GM19324 (cell line): ENCODE data around the gene SUN2.

Experiments used
- ATAC-seq: cut with Tn5 transposase; IDR thresholded peaks from one replicate; pipeline ENCODE4 v1.9.1; 2021; ENCODE audit warnings: mild to moderate bottlenecking, moderate library complexity; ENCODE audit not compliant: unreplicated experiment, low FRiP score

The SUN2 gene

GRCh38 chr22:38754751-38755154, 1.0 kb downstream of the SUN2 start:
- ATAC-seq: no peak

- no peak for ATAC-seq
Observed at GRCh38 chr22:38753948-38754750, 1.6 kb downstream of the SUN2 start.

GRCh38 chr22:38751422-38752346, 4.1 kb downstream of the SUN2 start:
- peak; percentile 34 for ATAC-seq

GRCh38 chr22:38751066-38751421, 4.8 kb downstream of the SUN2 start:
- ATAC-seq: no peak

- ATAC-seq: no peak
Observed at GRCh38 chr22:38750638-38751037, 5.2 kb downstream of the SUN2 start.

- ATAC-seq: no peak
Observed at GRCh38 chr22:38750104-38750503, 5.7 kb downstream of the SUN2 start.

GRCh38 chr22:38748487-38749136, 7.2 kb downstream of the SUN2 start:
- ATAC-seq: no peak

GRCh38 chr22:38745676-38746460, 9.9 kb downstream of the SUN2 start:
- ATAC-seq: no peak

GRCh38 chr22:38744981-38745380, 10.8 kb downstream of the SUN2 start:
- no peak for ATAC-seq

GRCh38 chr22:38742176-38742942, 13.4 kb downstream of the SUN2 start:
- ATAC-seq: no peak

- no peak for ATAC-seq
Observed at GRCh38 chr22:38741576-38741975, 14.2 kb downstream of the SUN2 start.

- no peak for ATAC-seq
Observed at GRCh38 chr22:38741166-38741565, 14.6 kb downstream of the SUN2 start.

GRCh38 chr22:38740754-38741153, 15.0 kb downstream of the SUN2 start:
- ATAC-seq: no peak

- no peak for ATAC-seq
Observed at GRCh38 chr22:38740116-38740723, 15.6 kb downstream of the SUN2 start.

GRCh38 chr22:38739300-38740055, 16.3 kb downstream of the SUN2 start:
- ATAC-seq: no peak

GRCh38 chr22:38738475-38739070, 17.2 kb downstream of the SUN2 start:
- no peak for ATAC-seq

GRCh38 chr22:38737302-38738060, 18.3 kb downstream of the SUN2 start:
- ATAC-seq: no peak

- no peak for ATAC-seq
Observed at GRCh38 chr22:38736257-38736570, 19.6 kb downstream of the SUN2 start.
